CD4-positive, alpha-beta memory T cell (primary cell): ENCODE measurements around the gene IL17REL. TPM values are rescaled to one million over a fixed set of nuclear protein-coding genes. Genes with fewer than 3 reads are reported as not detected.
A peak's percentile ranks its signal among the peaks of the same experiment; 100 is the strongest.

ENCODE experiments used
- CTCF ChIA-PET: fragments of 350-600 bp; sonication (Branson Sonifier 250); formaldehyde crosslinking; loops from one replicate; lab custom pipeline; 2021; ENCODE audit warnings: inconsistent platforms; ENCODE audit not compliant: partially characterized antibody; lab: Charles Lee
- POLR2A ChIA-PET: fragments of 350-600 bp; sonication (Branson Sonifier 250); formaldehyde crosslinking; loops from one replicate; lab custom pipeline; 2021; ENCODE audit not compliant: partially characterized antibody; lab: Charles Lee
- DNase-seq, 5 donors: peaks; one replicate each; pipeline versions ENCODE4 v3.0.0 to v3.0.0-alpha.2; 2020 to 2022; ENCODE audit warnings: mixed read lengths in 1 of 5
- H3K27ac ChIP-seq: one replicate; pipeline ENCODE4 v1.7.0; 2013; ENCODE audit warnings: low read depth, low read length
- H3K27me3 ChIP-seq: 2 replicates; pipeline ENCODE4 v1.7.0; 2013; ENCODE audit warnings: mild to moderate bottlenecking, low read length, moderate library complexity; ENCODE audit not compliant: insufficient read depth
- H3K36me3 ChIP-seq: 2 replicates; pipeline ENCODE4 v1.7.0; 2013; ENCODE audit warnings: mild to moderate bottlenecking, low read length, moderate library complexity; ENCODE audit not compliant: insufficient read depth
- H3K4me1 ChIP-seq: 2 replicates; pipeline ENCODE4 v1.7.0; 2013; ENCODE audit warnings: mild to moderate bottlenecking, low read length, moderate library complexity; ENCODE audit not compliant: insufficient read depth
- H3K4me3 ChIP-seq, 2 donors: one replicate each; pipeline ENCODE4 v1.7.0; 2013; ENCODE audit warnings: low read length in 2 of 2, mild to moderate bottlenecking in 1 of 2
- H3K9me3 ChIP-seq, 2 donors: one replicate each; pipeline ENCODE4 v1.7.0; 2013; ENCODE audit warnings: low read length in 2 of 2, control low read depth in 1 of 2; ENCODE audit not compliant: control insufficient read depth in 1 of 2
- H3K27ac Mint-ChIP-seq, 7 donors: one replicate each; pipeline ENCODE4 v1.8.0; 2020 to 2021; ENCODE audit warnings: mixed read lengths in 7 of 7, mild to moderate bottlenecking in 6 of 7, inconsistent platforms in 3 of 7, moderate library complexity in 3 of 7
- H3K27me3 Mint-ChIP-seq, 2 donors: one replicate each; pipeline ENCODE4 v1.8.0; 2020 to 2021; ENCODE audit warnings: mixed read lengths in 2 of 2
- H3K36me3 Mint-ChIP-seq, 2 donors: one replicate each; pipeline ENCODE4 v1.8.0; 2020 to 2021; ENCODE audit warnings: mixed read lengths in 2 of 2, inconsistent platforms in 1 of 2, mild to moderate bottlenecking in 1 of 2
- H3K4me1 Mint-ChIP-seq, 4 donors: one replicate each; pipeline ENCODE4 v1.8.0; 2020 to 2021; ENCODE audit warnings: mixed read lengths in 4 of 4, mild to moderate bottlenecking in 1 of 4
- H3K4me3 Mint-ChIP-seq, 8 donors: one replicate each; pipeline ENCODE4 v1.8.0; 2020 to 2021; ENCODE audit warnings: mixed read lengths in 8 of 8, mild to moderate bottlenecking in 7 of 8, moderate library complexity in 6 of 8, inconsistent platforms in 3 of 8
- H3K9me3 Mint-ChIP-seq, 8 donors: one replicate each; pipeline ENCODE4 v1.8.0; 2020 to 2021; ENCODE audit warnings: mixed read lengths in 8 of 8, mild to moderate bottlenecking in 5 of 8, inconsistent platforms in 3 of 8, moderate library complexity in 1 of 8
- intact Hi-C: fragments of 100-400 bp; cut with micrococcal nuclease; formaldehyde crosslinking; loops from one replicate; pipeline ENCODE4 v1.15.1; 2023
- polyA plus RNA-seq, 2 donors: library from polyadenylated mRNA; unstranded; fragments of 300-500 nt; fragmentation: Illumina TruSeq; gene quantifications; one replicate each; pipeline ENCODE4 v1.2.3, GENCODE V29; 2021
- total RNA-seq, 2 experiments: library from RNA; stranded (reverse); gene quantifications; one replicate each; pipeline ENCODE4 v1.2.3, GENCODE V29; 2021

The IL17REL gene
- total and polyA plus RNA-seq, 4 experiments from 2014 or later, result not detected

- Mint-ChIP-seq H3K4me3 (peak overlapping the region in 1 of 8 donors; percentile 23), H3K9me3 (peaks cover 0 to 2% (median 0%) of the 10 kb centered on the region in 8 donors), H3K4me1 (peaks cover 5 to 14% (median 11%) of the 10 kb centered on the region in 4 donors), H3K36me3 (no peaks in the 10 kb centered on the region), H3K27ac (no peak overlapping the region), H3K27me3 (peaks cover 6 to 12% of the 10 kb centered on the region in 2 donors)
- DNase-seq, result no peak
- peaks cover 8% of the 10 kb centered on the region for H3K4me1 ChIP-seq
- H3K36me3 ChIP-seq, result no peaks in the 10 kb centered on the region
- no peaks in the 10 kb centered on the region for H3K9me3 ChIP-seq
- no peak overlapping the region for H3K4me3 ChIP-seq
- POLR2A ChIA-PET, result no interaction called here
- H3K27ac ChIP-seq, result no peak overlapping the region
- CTCF ChIA-PET, result no interaction called here
- no peaks in the 10 kb centered on the region for H3K27me3 ChIP-seq
- intact Hi-C loops, result no loop called here
Measured at GRCh38 chr22:50044485-50045118, 32.0 kb upstream of the IL17REL start.

- POLR2A ChIA-PET, result no interaction called here
- Mint-ChIP-seq H3K27me3 (peaks cover 6 to 14% of the 10 kb centered on the region in 2 donors), H3K4me3 (no peak overlapping the region), H3K27ac (no peak overlapping the region), H3K4me1 (peaks cover 5 to 14% (median 11%) of the 10 kb centered on the region in 4 donors), H3K36me3 (no peaks in the 10 kb centered on the region), H3K9me3 (peaks cover 0 to 16% (median 9%) of the 10 kb centered on the region in 8 donors)
- CTCF ChIA-PET, result interaction anchor here (1.4 kb wide), 1 partner anchor 11 kb away, joined by 4 read pairs; no protein-coding TSS in a partner anchor
- no peak for DNase-seq
- H3K27ac ChIP-seq, result no peak overlapping the region
- H3K4me1 ChIP-seq, result peaks cover 8% of the 10 kb centered on the region
- no peaks in the 10 kb centered on the region for H3K9me3 ChIP-seq
- intact Hi-C loops, result no loop called here
- no peak overlapping the region for H3K4me3 ChIP-seq
- H3K36me3 ChIP-seq, result no peaks in the 10 kb centered on the region
- H3K27me3 ChIP-seq, result no peaks in the 10 kb centered on the region
Measured at GRCh38 chr22:50041361-50042065, 28.9 kb upstream of the IL17REL start.

GRCh38 chr22:50040717-50041116 is 28.2 kb upstream of the IL17REL start:
- Histone ChIP-seq H3K4me1 (peaks cover 8% of the 10 kb centered on the region), H3K27ac (no peak overlapping the region), H3K4me3 (no peak overlapping the region), H3K9me3 (no peaks in the 10 kb centered on the region), H3K36me3 (no peaks in the 10 kb centered on the region), H3K27me3 (no peaks in the 10 kb centered on the region)
- intact Hi-C loops, result no loop called here
- ChIA-PET POLR2A (no interaction called here), CTCF (interaction anchor here (1.4 kb wide), 1 partner anchor 10 kb away, joined by 4 read pairs; no protein-coding TSS in a partner anchor)
- H3K4me3 Mint-ChIP-seq, result no peak overlapping the region
- no peak for DNase-seq
- H3K36me3 Mint-ChIP-seq, result no peaks in the 10 kb centered on the region
- no peak overlapping the region for H3K27ac Mint-ChIP-seq
- peaks cover 0 to 16% (median 9%) of the 10 kb centered on the region in 8 donors for H3K9me3 Mint-ChIP-seq
- H3K27me3 Mint-ChIP-seq, result peaks cover 6 to 14% of the 10 kb centered on the region in 2 donors
- H3K4me1 Mint-ChIP-seq, result peaks cover 5 to 14% (median 11%) of the 10 kb centered on the region in 4 donors

- Histone ChIP-seq H3K9me3 (no peaks in the 10 kb centered on the region), H3K27me3 (no peaks in the 10 kb centered on the region), H3K4me3 (no peak overlapping the region), H3K36me3 (no peaks in the 10 kb centered on the region), H3K4me1 (peaks cover 6% of the 10 kb centered on the region), H3K27ac (no peak overlapping the region)
- ChIA-PET POLR2A (no interaction called here), CTCF (no interaction called here)
- Mint-ChIP-seq H3K4me3 (no peak overlapping the region), H3K4me1 (peaks cover 5 to 13% (median 11%) of the 10 kb centered on the region in 4 donors), H3K27me3 (peaks cover 6 to 15% of the 10 kb centered on the region in 2 donors), H3K9me3 (peaks cover 0 to 16% (median 9%) of the 10 kb centered on the region in 8 donors), H3K27ac (no peak overlapping the region), H3K36me3 (no peaks in the 10 kb centered on the region)
- intact Hi-C loops, result no loop called here
- DNase-seq, result no peak
Measured at GRCh38 chr22:50039669-50040443, 27.3 kb upstream of the IL17REL start.

- no peaks in the 10 kb centered on the region for H3K36me3 Mint-ChIP-seq
- ChIA-PET POLR2A (no interaction called here), CTCF (interaction anchor here (1.4 kb wide), 1 partner anchor 106 kb away, joined by 3 read pairs; no protein-coding TSS in a partner anchor)
- Histone ChIP-seq H3K27ac (no peak overlapping the region), H3K4me3 (no peak overlapping the region), H3K27me3 (no peaks in the 10 kb centered on the region), H3K36me3 (no peaks in the 10 kb centered on the region), H3K9me3 (no peaks in the 10 kb centered on the region), H3K4me1 (no peaks in the 10 kb centered on the region)
- H3K4me1 Mint-ChIP-seq, result peaks cover 0 to 4% (median 0%) of the 10 kb centered on the region in 4 donors
- no peak overlapping the region for H3K4me3 Mint-ChIP-seq
- H3K27ac Mint-ChIP-seq, result no peak overlapping the region
- no peak for DNase-seq
- intact Hi-C loops, result no loop called here
- peaks cover 0 to 14% (median 9%) of the 10 kb centered on the region in 8 donors for H3K9me3 Mint-ChIP-seq
- H3K27me3 Mint-ChIP-seq, result peaks cover 0 to 11% of the 10 kb centered on the region in 2 donors
Measured at GRCh38 chr22:50035976-50036724, 23.6 kb upstream of the IL17REL start.

- no peaks in the 10 kb centered on the region for H3K27me3 ChIP-seq
- peaks cover 0 to 11% of the 10 kb centered on the region in 2 donors for H3K27me3 Mint-ChIP-seq
- H3K27ac ChIP-seq, result no peak overlapping the region
- POLR2A ChIA-PET, result no interaction called here
- H3K4me1 ChIP-seq, result no peaks in the 10 kb centered on the region
- no peak overlapping the region for H3K4me3 ChIP-seq
- DNase-seq, result no peak
- no peaks in the 10 kb centered on the region for H3K36me3 Mint-ChIP-seq
- H3K27ac Mint-ChIP-seq, result no peak overlapping the region
- CTCF ChIA-PET, result interaction anchor here (1.4 kb wide), 1 partner anchor 105 kb away, joined by 3 read pairs; no protein-coding TSS in a partner anchor
- peaks cover 0 to 4% (median 0%) of the 10 kb centered on the region in 4 donors for H3K4me1 Mint-ChIP-seq
- H3K9me3 ChIP-seq, result no peaks in the 10 kb centered on the region
- no peaks in the 10 kb centered on the region for H3K36me3 ChIP-seq
- intact Hi-C loops, result no loop called here
- peaks cover 0 to 14% (median 9%) of the 10 kb centered on the region in 8 donors for H3K9me3 Mint-ChIP-seq
- H3K4me3 Mint-ChIP-seq, result no peak overlapping the region
Measured at GRCh38 chr22:50035131-50035881, 22.7 kb upstream of the IL17REL start.
